ENCODE measurements around the gene SORBS1. TPM values are rescaled to one million over a fixed set of nuclear protein-coding genes. Genes with fewer than 3 reads are reported as not detected.

SORBS1 gene
- total RNA-seq, 4 donors from 2014 or later = 28.1 to 92.5 (median 41.7) TPM

GRCh38 chr10:95324436-95325268, 236.5 kb downstream of the SORBS1 start:
- no peak for DNase-seq (ENCODE audit: low spot score in 2 of 2)
- Histone ChIP-seq H3K36me3 (peaks cover 15% of the 10 kb centered on the region), H3K4me3 (no peak overlapping the region), H3K27me3 (no peaks in the 10 kb centered on the region), H3K9me3 (no peaks in the 10 kb centered on the region), H3K27ac (no peak overlapping the region), H3K4me1 (no peaks in the 10 kb centered on the region)
- WGBS = 85% methylated on average over 11 of the region's 11 CpGs
- TF ChIP-seq POLR2AphosphoS5 (IDR thresholded peaks at IDR 0.05) = no peak
- TF ChIP-seq EP300 (IDR thresholded peaks at IDR 0.05) = no peak
- no peak for TF ChIP-seq POLR2A (IDR thresholded peaks at IDR 0.05)
- TF ChIP-seq, protein P1, sequence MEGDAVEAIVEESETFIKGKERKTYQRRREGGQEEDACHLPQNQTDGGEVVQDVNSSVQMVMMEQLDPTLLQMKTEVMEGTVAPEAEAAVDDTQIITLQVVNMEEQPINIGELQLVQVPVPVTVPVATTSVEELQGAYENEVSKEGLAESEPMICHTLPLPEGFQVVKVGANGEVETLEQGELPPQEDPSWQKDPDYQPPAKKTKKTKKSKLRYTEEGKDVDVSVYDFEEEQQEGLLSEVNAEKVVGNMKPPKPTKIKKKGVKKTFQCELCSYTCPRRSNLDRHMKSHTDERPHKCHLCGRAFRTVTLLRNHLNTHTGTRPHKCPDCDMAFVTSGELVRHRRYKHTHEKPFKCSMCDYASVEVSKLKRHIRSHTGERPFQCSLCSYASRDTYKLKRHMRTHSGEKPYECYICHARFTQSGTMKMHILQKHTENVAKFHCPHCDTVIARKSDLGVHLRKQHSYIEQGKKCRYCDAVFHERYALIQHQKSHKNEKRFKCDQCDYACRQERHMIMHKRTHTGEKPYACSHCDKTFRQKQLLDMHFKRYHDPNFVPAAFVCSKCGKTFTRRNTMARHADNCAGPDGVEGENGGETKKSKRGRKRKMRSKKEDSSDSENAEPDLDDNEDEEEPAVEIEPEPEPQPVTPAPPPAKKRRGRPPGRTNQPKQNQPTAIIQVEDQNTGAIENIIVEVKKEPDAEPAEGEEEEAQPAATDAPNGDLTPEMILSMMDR (IDR thresholded peaks at IDR 0.05) = no peak

DNA sequence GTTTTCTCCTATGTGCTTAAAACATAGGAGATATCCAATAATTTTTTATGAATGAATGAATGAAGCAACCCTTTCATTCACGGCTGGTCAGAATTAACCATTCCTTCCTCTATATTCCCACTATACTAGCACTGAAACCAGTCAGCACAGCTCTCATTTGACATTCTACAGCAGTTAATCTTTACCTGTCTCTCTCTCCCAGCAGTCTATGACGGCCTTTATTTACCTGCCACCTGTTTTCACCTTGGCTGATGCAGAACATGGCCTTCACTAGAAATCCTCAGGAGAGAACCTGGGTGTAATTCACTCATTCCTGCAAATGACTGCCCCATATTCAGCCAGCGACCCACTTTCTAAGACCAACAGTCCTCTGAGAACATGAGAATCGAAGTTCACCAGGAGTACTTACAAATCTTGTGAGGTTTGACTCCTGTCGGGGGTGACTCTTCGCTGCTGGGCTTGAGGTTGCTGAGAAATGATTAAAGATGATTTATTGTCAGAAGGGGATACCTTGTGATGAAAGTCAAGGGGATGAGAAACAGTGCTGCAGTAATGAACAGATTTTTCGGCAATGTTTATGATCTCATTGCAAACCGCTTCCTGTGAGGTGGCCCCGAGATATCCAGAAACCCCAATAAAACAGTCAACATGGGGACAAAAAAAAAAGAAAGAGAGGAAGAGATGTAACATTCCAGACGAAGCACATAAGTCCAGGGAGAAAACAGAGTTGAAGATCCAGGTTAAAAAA, 239.4 kb downstream of the SORBS1 start:
- Histone ChIP-seq H3K27ac (no peak overlapping the region), H3K4me3 (no peak overlapping the region), H3K36me3 (peaks cover 23% of the 10 kb centered on the region), H3K27me3 (no peaks in the 10 kb centered on the region), H3K4me1 (no peaks in the 10 kb centered on the region), H3K9me3 (no peaks in the 10 kb centered on the region)
- TF ChIP-seq, protein P1 (IDR thresholded peaks at IDR 0.05) = no peak
- TF ChIP-seq POLR2AphosphoS5 (IDR thresholded peaks at IDR 0.05) (no peak), EP300 (IDR thresholded peaks at IDR 0.05) (no peak), POLR2A (IDR thresholded peaks at IDR 0.05) (no peak)
- no peak for DNase-seq (ENCODE audit: low spot score in 2 of 2)
- 91% methylated on average over 10 of the region's 10 CpGs for WGBS

GRCh38 chr10:95319239-95319638, 241.9 kb downstream of the SORBS1 start:
- TF ChIP-seq POLR2A (IDR thresholded peaks at IDR 0.05) = no peak
- TF ChIP-seq POLR2AphosphoS5 (IDR thresholded peaks at IDR 0.05) = no peak
- TF ChIP-seq, protein P1 (IDR thresholded peaks at IDR 0.05) = no peak
- no peak for TF ChIP-seq EP300 (IDR thresholded peaks at IDR 0.05)
- peaks cover 34% of the 10 kb centered on the region for H3K36me3 ChIP-seq
- no peaks in the 10 kb centered on the region for H3K27me3 ChIP-seq
- no peak overlapping the region for H3K27ac ChIP-seq
- DNase-seq (ENCODE audit: low spot score in 2 of 2) = no peak
- no peak overlapping the region for H3K4me3 ChIP-seq
- no peaks in the 10 kb centered on the region for H3K4me1 ChIP-seq
- H3K9me3 ChIP-seq = no peaks in the 10 kb centered on the region

GRCh38 chr10:95315509-95315908, 245.7 kb downstream of the SORBS1 start:
- no peak overlapping the region for H3K27ac ChIP-seq
- H3K36me3 ChIP-seq = peaks cover 32% of the 10 kb centered on the region
- TF ChIP-seq POLR2A (IDR thresholded peaks at IDR 0.05) = no peak
- no peak for TF ChIP-seq POLR2AphosphoS5 (IDR thresholded peaks at IDR 0.05)
- no peak for TF ChIP-seq EP300 (IDR thresholded peaks at IDR 0.05)
- TF ChIP-seq, protein P1 (IDR thresholded peaks at IDR 0.05) = no peak
- H3K9me3 ChIP-seq = no peaks in the 10 kb centered on the region
- 88% methylated on average over 2 of the region's 2 CpGs for WGBS
- DNase-seq (ENCODE audit: low spot score in 2 of 2) = no peak
- H3K4me3 ChIP-seq = no peak overlapping the region
- no peaks in the 10 kb centered on the region for H3K4me1 ChIP-seq
- no peaks in the 10 kb centered on the region for H3K27me3 ChIP-seq

All from suprapubic skin (tissue), 4 donors.